Heart left ventricle (tissue), 16 donors: ENCODE measurements around the gene PLK1. TPM values are rescaled to one million over a fixed set of nuclear protein-coding genes. Genes with fewer than 3 reads are reported as not detected.
A peak's percentile ranks its signal among the peaks of the same experiment; 100 is the strongest.

Source experiments
- ATAC-seq, 4 donors: fragments of 200-7000 bp; cut with Tn5 transposase; one replicate each; pipeline ENCODE4 v1.9.1; 2020 to 2022; ENCODE audit warnings: moderate library complexity in 4 of 4, mild to moderate bottlenecking in 3 of 4, moderate number of reproducible peaks in 1 of 4
- DNase-seq, 5 donors: peaks; one replicate each; pipeline ENCODE4 v3.0.0-alpha.2; 2020
- H3K27ac ChIP-seq, 12 donors: fragments of 200-600 bp; sonication (generic) in 4 of 12; one replicate each; pipeline versions ENCODE4 v1.5.0 to v1.8.0; 2016 to 2022; ENCODE audit warnings: mild to moderate bottlenecking in 2 of 12
- H3K27me3 ChIP-seq, 9 donors: fragments of 200-600 bp; sonication (generic) in 2 of 9; one replicate each; pipeline versions ENCODE4 v1.5.1 to v1.8.0; 2016 to 2022; ENCODE audit warnings: mild to moderate bottlenecking in 3 of 9
- H3K36me3 ChIP-seq, 9 donors: fragments of 200-600 bp; sonication (generic) in 2 of 9; one replicate each; pipeline versions ENCODE4 v1.5.0 to v1.8.0; 2018 to 2022; ENCODE audit warnings: mild to moderate bottlenecking in 2 of 9
- H3K4me1 ChIP-seq, 12 donors: fragments of 200-600 bp; sonication (generic) in 4 of 12; one replicate each; pipeline versions ENCODE4 v1.5.0 to v1.8.0; 2016 to 2022; ENCODE audit warnings: mild to moderate bottlenecking in 3 of 12
- H3K4me3 ChIP-seq, 12 donors: fragments of 200-600 bp; sonication (generic) in 4 of 12; one replicate each; pipeline versions ENCODE4 v1.5.0 to v1.8.0; 2017 to 2022; ENCODE audit warnings: mild to moderate bottlenecking in 9 of 12, moderate library complexity in 4 of 12
- H3K9me3 ChIP-seq, 12 donors: fragments of 200-600 bp; sonication (generic) in 4 of 12; one replicate each; pipeline versions ENCODE4 v1.5.0 to v1.8.0; 2016 to 2022; ENCODE audit warnings: mild to moderate bottlenecking in 1 of 12
- POLR2A ChIP-seq, 2 donors: fragments of 450-650 bp; IDR thresholded peaks; one replicate each; pipeline ENCODE4 v1.6.1; 2017; ENCODE audit warnings: antibody characterized with exemption in 2 of 2, mild to moderate bottlenecking in 2 of 2, moderate library complexity in 2 of 2
- WGBS, 4 donors: extraction: QIAGEN DNeasy Blood & Tissue Kit in 2 of 4; methylation state at CpG; one replicate each; pipeline versions ENCODE4 v1.1.5 to v1.1.7; 2013 to 2018; 5-methylcytosine and 5-hydroxymethylcytosine counted together
- intact Hi-C, 10 donors: fragments of 100-400 bp; cut with DNase I; formaldehyde crosslinking; loops; one replicate each; pipeline versions ENCODE4 v1.11.1 to v1.14.2; 2022
- polyA plus RNA-seq, 2 donors: library from polyadenylated mRNA; stranded (reverse); fragments of 200-250 nt; gene quantifications; one replicate each; pipeline ENCODE4 v1.2.3, GENCODE V29; 2013
- total RNA-seq, 9 donors: library from RNA; depleted of rRNA in 2 of 9; stranded (reverse); fragments of >200 nt in 2 of 9; fragmentation: NEBNext Ultra II Directional in 3 of 9; extraction: Animal tissue kit (Norgen Biotek cat#: 25700) in 3 of 9; gene quantifications; one replicate each; pipeline versions ENCODE4 v1.1.0 to v1.2.4, GENCODE V29; 2016 to 2023
- TF ChIP-seq, protein P1 (sequence below), 12 donors: fragments of 200-600 bp; sonication (generic) in 4 of 12; IDR thresholded peaks; one replicate each; pipeline versions ENCODE4 v1.5.0 to v1.8.0; 2018 to 2022; ENCODE audit warnings: antibody characterized with exemption in 12 of 12, mild to moderate bottlenecking in 5 of 12
- donor health status: ischemic (EF 13 %, LVEDD 7.1; RV severe dilation, severe dysfunction).
- donor health status: healthy with polysubstance abuse.
- donor health status: DM: no; HTN: yes; CAD: no.
- donor health status: DM: no; HTN: no; CAD: no.
- donor health status: ischemic (EF 25% LVEDD 6.9; RV normal size, moderate dysfunction).
- donor health status: ischemic (EF 25% LVEDD 5.7; RV mildly dilated, moderate dysfunction).
- donor health status: healthy.
- donor health status: DM: yes; HTN: yes; CAD: no.
- donor health status: ischemic (EF 35%, LVEDD 5.7; RV mildly dilated, moderate dysfunction).
- donor health status: nonischemic (EF 11% LVEDD 7.7; RV severe dilation, severe dysfunction).
- donor health status: DM: yes; HTN: yes; CAD: no.
- donor health status: PGD.
- donor health status: ischemic (EF 29% LVEDD 5.4; RV normal size, mild dysfunction).
- donor health status: nonischemic (EF 23%, LVEDD 6.1; RV moderate dilation, normal function).

The PLK1 gene
- total and polyA plus RNA-seq, 11 donors, result 0.19 to 9.2 (median 1.1) TPM

DNA sequence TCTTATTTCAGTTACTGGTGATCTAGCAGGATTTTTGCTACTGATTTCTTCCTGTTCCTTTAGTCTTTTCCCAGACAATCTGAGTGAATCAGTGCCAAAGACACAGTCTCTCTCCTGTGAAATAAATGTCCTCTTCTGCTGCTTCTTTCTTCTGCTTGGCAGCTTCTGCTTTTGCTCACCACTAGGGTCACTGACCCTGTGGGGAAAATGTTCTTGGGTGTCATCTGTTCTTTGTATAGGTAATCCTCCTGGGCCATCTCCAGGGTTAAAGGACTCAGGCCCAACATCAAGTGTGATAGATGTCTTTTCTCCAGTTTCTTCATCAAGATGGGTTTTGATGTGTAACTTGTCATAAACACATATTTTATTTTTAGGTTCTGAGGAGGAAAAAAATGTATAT is 42.7 kb upstream of the PLK1 start:
- DNase-seq, result no peak
- intact Hi-C loops, result no loop called here
- Histone ChIP-seq H3K9me3 (no peaks in the 10 kb centered on the region), H3K4me1 (peaks cover 0 to 13% (median 10%) of the 10 kb centered on the region in 12 donors), H3K27me3 (no peaks in the 10 kb centered on the region), H3K36me3 (peaks cover 0 to 69% (median 61%) of the 10 kb centered on the region in 9 donors), H3K27ac (no peak overlapping the region), H3K4me3 (no peak overlapping the region)
- no peak for ATAC-seq
- TF ChIP-seq POLR2A (IDR thresholded peaks at IDR 0.05), result no peak
- TF ChIP-seq, protein P1, sequence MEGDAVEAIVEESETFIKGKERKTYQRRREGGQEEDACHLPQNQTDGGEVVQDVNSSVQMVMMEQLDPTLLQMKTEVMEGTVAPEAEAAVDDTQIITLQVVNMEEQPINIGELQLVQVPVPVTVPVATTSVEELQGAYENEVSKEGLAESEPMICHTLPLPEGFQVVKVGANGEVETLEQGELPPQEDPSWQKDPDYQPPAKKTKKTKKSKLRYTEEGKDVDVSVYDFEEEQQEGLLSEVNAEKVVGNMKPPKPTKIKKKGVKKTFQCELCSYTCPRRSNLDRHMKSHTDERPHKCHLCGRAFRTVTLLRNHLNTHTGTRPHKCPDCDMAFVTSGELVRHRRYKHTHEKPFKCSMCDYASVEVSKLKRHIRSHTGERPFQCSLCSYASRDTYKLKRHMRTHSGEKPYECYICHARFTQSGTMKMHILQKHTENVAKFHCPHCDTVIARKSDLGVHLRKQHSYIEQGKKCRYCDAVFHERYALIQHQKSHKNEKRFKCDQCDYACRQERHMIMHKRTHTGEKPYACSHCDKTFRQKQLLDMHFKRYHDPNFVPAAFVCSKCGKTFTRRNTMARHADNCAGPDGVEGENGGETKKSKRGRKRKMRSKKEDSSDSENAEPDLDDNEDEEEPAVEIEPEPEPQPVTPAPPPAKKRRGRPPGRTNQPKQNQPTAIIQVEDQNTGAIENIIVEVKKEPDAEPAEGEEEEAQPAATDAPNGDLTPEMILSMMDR (IDR thresholded peaks at IDR 0.05), result no peak

DNA sequence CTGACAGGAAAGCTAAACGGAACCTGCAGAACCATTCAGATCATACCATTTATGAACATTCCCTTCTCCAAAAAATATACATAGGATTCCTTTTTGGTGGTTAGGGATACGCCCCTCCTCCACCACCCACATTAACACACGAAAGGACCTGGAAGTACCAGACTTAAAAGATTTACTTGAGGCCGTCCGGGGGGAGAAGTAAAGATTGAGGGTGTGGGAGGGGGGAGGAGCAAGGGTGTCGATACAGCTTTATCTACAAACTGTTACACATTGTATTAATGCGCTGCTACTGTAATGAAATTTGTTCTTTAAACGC is 38.1 kb upstream of the PLK1 start:
- DNase-seq (no peak), ATAC-seq (peak in 1 of 4 donors; percentile 2)
- intact Hi-C loops, result loop anchor here in 2 of 10 donors (2.0 to 5.0 kb wide), 2 partner anchors 44 to 83 kb away; partner anchors contain the start of genes EARS2 (in 1 of the 2), NDUFAB1 (in 1 of the 2) and UBFD1 (in 1 of the 2)
- Histone ChIP-seq H3K4me3 (peak overlapping the region; percentile 67 to 99 (median 88)), H3K4me1 (peaks cover 0 to 28% (median 19%) of the 10 kb centered on the region in 12 donors), H3K36me3 (peaks cover 0 to 58% (median 51%) of the 10 kb centered on the region in 9 donors), H3K27ac (peak overlapping the region in 10 of 12 donors; percentile 50 to 87 (median 83)), H3K27me3 (no peaks in the 10 kb centered on the region), H3K9me3 (no peaks in the 10 kb centered on the region)
- WGBS, 4 donors, result 1 to 2% (median 1%) methylated on average over 8 of the region's 8 CpGs
- no peak for TF ChIP-seq POLR2A (IDR thresholded peaks at IDR 0.05)
- TF ChIP-seq, protein P1 (IDR thresholded peaks at IDR 0.05), result no peak

DNA sequence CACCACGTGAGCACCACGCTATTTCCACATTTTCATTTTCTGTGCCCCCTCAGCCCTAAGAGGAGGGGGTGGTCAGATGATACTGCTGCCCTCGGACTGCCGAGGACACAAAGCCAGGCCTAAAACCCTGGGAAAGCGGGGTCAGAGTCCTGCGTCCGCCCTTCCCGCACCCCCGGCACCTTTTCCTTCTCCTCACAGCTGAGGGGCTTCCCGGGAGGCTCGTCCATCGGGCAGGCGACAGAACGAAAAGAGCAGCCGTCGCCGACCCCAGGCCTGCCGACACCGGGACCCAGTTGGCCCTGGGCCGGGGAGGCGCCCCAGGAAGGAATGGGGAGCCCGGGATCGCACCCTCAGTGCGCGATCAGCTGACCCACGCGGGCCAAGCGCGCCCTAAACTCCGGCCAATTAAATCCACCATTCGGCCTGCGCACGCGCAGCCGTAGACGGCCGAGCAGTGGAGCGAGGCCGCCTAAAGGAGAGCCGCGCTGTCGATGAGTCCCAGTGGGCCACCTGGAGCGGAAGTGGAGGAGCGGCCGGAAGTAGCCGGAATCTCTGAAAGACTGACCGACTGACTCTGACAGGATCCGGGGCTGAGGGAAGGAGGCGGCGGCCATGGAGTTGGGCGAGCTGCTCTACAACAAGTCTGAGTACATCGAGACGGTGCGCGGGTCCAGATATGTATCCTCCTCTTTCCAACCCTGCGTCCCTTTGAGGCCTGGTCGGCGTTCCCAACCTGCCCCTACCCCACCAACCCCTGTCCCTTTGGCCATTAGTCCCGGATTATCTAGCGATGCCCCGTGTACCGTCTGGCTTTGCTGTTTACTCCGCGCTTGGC is 37.5 kb upstream of the PLK1 start, which contains the start of the genes DCTN5 and PALB2:
TSS of gene DCTN5 (plus strand) at position 536 of the 835 bp plus-strand sequence. CDS start at position 613, 77 bp downstream.
TSS of gene PALB2 (minus strand) at position 380 of the 835 bp plus-strand sequence. CDS start at position 227, 153 bp downstream.
- peak in 1 of 2 donors; percentile 70 for TF ChIP-seq POLR2A (IDR thresholded peaks at IDR 0.05)
- TF ChIP-seq, protein P1 (IDR thresholded peaks at IDR 0.05), result peak in 1 of 12 donors; percentile 12
- H3K27me3 ChIP-seq, result no peaks in the 10 kb centered on the region
- H3K4me1 ChIP-seq, result peaks cover 0 to 31% (median 20%) of the 10 kb centered on the region in 12 donors
- H3K27ac ChIP-seq, result peak within 1 kb of the TSS; percentile 64 to 89 (median 83)
- DNase-seq (peak; percentile 93 to 96 (median 96)), ATAC-seq (peak; percentile 99 to 100 (median 100))
- H3K36me3 ChIP-seq, result peaks cover 0 to 58% (median 51%) of the 10 kb centered on the region in 9 donors
- intact Hi-C loops, result loop anchor here in 2 of 10 donors (2.0 to 5.0 kb wide), 2 partner anchors 44 to 84 kb away; partner anchors contain the start of genes EARS2 (in 1 of the 2), NDUFAB1 (in 1 of the 2) and UBFD1 (in 1 of the 2)
- H3K4me3 ChIP-seq, result peak within 1 kb of the TSS; percentile 67 to 99 (median 88)
- H3K9me3 ChIP-seq, result no peaks in the 10 kb centered on the region
- 0% methylated on average over 32 to 64 of the region's 64 CpGs for WGBS, 4 donors

DNA sequence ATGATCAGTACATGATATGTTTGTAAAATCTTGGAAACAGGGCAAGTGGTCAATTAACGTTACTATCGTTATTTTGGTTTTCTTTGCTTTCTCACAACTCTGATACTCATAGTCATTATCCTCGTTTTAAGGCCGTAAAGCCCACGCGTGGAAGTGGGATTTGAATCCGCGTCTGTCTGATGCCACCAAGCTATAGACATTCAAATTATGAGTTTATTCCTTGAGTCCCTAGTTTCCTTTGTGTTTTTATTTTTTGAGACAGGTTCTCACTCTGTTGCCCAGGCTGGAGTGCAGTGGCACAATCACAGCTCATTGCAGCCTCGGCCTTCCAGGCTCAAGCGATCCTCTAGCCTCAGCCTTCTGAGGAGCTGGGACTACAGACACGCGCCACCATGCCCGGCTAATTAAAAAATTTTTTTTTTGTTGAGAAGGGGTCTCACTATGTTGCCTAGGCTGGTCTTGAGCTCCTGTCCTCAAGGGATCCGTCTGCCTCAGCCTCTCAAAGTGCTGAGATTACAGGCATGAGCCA is 36.4 kb upstream of the PLK1 start:
- peaks cover 0 to 55% (median 48%) of the 10 kb centered on the region in 9 donors for H3K36me3 ChIP-seq
- no peak for ATAC-seq

More for the DNA sequence above, 36.4 kb upstream of the PLK1 start:
- Histone ChIP-seq H3K27me3 (no peaks in the 10 kb centered on the region), H3K27ac (peak overlapping the region in 2 of 12 donors; percentile 82 to 84), H3K4me1 (peaks cover 0 to 31% (median 20%) of the 10 kb centered on the region in 12 donors), H3K4me3 (peak overlapping the region; percentile 67 to 99 (median 88)), H3K9me3 (no peaks in the 10 kb centered on the region)
- intact Hi-C loops, result loop anchor here in 1 of 10 donors (5.0 kb wide), 1 partner anchor 85 kb away; the partner anchor contains the start of genes EARS2 and UBFD1
- no peak for DNase-seq
- 71 to 79% (median 75%) methylated on average over 14 of the region's 14 CpGs for WGBS, 4 donors
- TF ChIP-seq POLR2A (IDR thresholded peaks at IDR 0.05), result no peak
- TF ChIP-seq, protein P1 (IDR thresholded peaks at IDR 0.05), result no peak
